ENCODE data around the gene PPT2. TPM values are rescaled to one million over a fixed set of nuclear protein-coding genes. Genes with fewer than 3 reads are reported as not detected.

The PPT2 gene
- total and polyA plus RNA-seq, 2 donors (not counting 1 experiment from before 2014, with no cell fraction given) = 13.7 to 37.3 TPM

DNA sequence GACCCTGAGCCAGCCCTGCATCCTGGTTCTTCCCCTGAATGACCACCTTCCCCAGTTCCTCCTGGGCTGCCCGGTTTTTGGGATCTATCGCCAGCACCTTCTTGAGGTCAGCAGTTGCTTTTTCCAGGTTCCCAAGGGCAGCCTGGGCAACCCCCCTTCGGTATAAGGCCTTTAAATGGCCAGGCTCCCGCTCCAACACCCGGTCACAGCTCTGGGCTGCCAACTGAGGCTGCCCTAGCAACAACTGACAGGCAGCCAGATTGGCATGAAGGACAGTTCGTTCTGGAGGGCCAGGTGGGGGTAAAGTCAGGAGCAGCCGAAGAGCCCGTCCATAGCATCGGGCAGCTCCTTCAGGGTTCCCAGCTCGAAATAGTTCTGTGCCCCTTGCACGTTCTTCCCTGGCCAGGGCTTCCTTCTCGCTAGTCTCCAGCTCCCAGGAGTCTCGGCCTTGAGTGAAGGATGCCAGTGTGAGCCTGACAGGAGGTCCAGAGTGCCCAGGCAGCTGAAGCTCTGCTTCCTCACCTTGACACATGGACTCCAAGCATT is 25.1 kb upstream of the PPT2 start:
- peak overlapping the region; percentile 99 for H3K4me2 ChIP-seq (ENCODE audit: extremely low read depth, insufficient read depth, low read length)
- peaks cover 8% of the 10 kb centered on the region for H3K4me1 ChIP-seq (ENCODE audit: control insufficient read depth, extremely low read depth, insufficient read depth, low read length)
- no peak overlapping the region for H3K9ac ChIP-seq (ENCODE audit: insufficient read depth, low read length)
- no peak overlapping the region for H2AFZ ChIP-seq (ENCODE audit: low read length)
- peak overlapping the region; percentile 87 for H3K27ac ChIP-seq (ENCODE audit: insufficient read depth, low read length)
- H4K20me1 ChIP-seq (ENCODE audit: control insufficient read depth, extremely low read depth, insufficient read depth, low read length) = no peaks in the 10 kb centered on the region
- peaks cover 14% of the 10 kb centered on the region for H3K79me2 ChIP-seq (ENCODE audit: control insufficient read depth, insufficient read depth, low read length)
- peaks cover 5% of the 10 kb centered on the region for H3K36me3 ChIP-seq (ENCODE audit: control insufficient read depth, insufficient read depth, low read length)
- no peaks in the 10 kb centered on the region for H3K9me3 ChIP-seq (ENCODE audit: control insufficient read depth, insufficient read depth, low read depth, low read length)
- peak overlapping the region in 2 of 4 experiments; percentile 69 to 75 for H3K4me3 ChIP-seq (replicated peaks in 1 of 4; ENCODE audit: control extremely low read depth in 1 of 4, insufficient read depth in 1 of 4, low read depth in 3 of 4, low read length in 4 of 4)
- TF ChIP-seq, protein P1, sequence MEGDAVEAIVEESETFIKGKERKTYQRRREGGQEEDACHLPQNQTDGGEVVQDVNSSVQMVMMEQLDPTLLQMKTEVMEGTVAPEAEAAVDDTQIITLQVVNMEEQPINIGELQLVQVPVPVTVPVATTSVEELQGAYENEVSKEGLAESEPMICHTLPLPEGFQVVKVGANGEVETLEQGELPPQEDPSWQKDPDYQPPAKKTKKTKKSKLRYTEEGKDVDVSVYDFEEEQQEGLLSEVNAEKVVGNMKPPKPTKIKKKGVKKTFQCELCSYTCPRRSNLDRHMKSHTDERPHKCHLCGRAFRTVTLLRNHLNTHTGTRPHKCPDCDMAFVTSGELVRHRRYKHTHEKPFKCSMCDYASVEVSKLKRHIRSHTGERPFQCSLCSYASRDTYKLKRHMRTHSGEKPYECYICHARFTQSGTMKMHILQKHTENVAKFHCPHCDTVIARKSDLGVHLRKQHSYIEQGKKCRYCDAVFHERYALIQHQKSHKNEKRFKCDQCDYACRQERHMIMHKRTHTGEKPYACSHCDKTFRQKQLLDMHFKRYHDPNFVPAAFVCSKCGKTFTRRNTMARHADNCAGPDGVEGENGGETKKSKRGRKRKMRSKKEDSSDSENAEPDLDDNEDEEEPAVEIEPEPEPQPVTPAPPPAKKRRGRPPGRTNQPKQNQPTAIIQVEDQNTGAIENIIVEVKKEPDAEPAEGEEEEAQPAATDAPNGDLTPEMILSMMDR (conservative IDR thresholded peaks at IDR 0.05 in 1 of 2, IDR thresholded peaks at IDR 0.05 in 1 of 2; ENCODE audit: low read depth in 1 of 2, low read length in 2 of 2) = no peak
- no peak for TF ChIP-seq EZH2 (IDR thresholded peaks at IDR 0.05; ENCODE audit: low read length, missing control alignments)
- no peaks in the 10 kb centered on the region for H3K27me3 ChIP-seq (ENCODE audit: control insufficient read depth, insufficient read depth, low read length)
- DNase-seq (ENCODE audit: low read depth in 2 of 2) = no peak

- Histone ChIP-seq H3K36me3 (ENCODE audit: control insufficient read depth, insufficient read depth, low read length) (peaks cover 2% of the 10 kb centered on the region), H3K27me3 (ENCODE audit: control insufficient read depth, insufficient read depth, low read length) (no peaks in the 10 kb centered on the region), H4K20me1 (ENCODE audit: control insufficient read depth, extremely low read depth, insufficient read depth, low read length) (no peaks in the 10 kb centered on the region), H2AFZ (ENCODE audit: low read length) (peak overlapping the region; percentile 80), H3K79me2 (ENCODE audit: control insufficient read depth, insufficient read depth, low read length) (peaks cover 14% of the 10 kb centered on the region), H3K4me1 (ENCODE audit: control insufficient read depth, extremely low read depth, insufficient read depth, low read length) (peaks cover 8% of the 10 kb centered on the region), H3K9ac (ENCODE audit: insufficient read depth, low read length) (peak overlapping the region; percentile 70), H3K9me3 (ENCODE audit: control insufficient read depth, insufficient read depth, low read depth, low read length) (no peaks in the 10 kb centered on the region), H3K27ac (ENCODE audit: insufficient read depth, low read length) (peak overlapping the region; percentile 87), H3K4me3 (replicated peaks in 1 of 4; ENCODE audit: control extremely low read depth in 1 of 4, insufficient read depth in 1 of 4, low read depth in 3 of 4, low read length in 4 of 4) (peak overlapping the region; percentile 69 to 77 (median 76)), H3K4me2 (ENCODE audit: extremely low read depth, insufficient read depth, low read length) (peak overlapping the region; percentile 99)
- no peak for TF ChIP-seq EZH2 (IDR thresholded peaks at IDR 0.05; ENCODE audit: low read length, missing control alignments)
- TF ChIP-seq, protein P1 (conservative IDR thresholded peaks at IDR 0.05 in 1 of 2, IDR thresholded peaks at IDR 0.05 in 1 of 2; ENCODE audit: low read depth in 1 of 2, low read length in 2 of 2) = no peak
- DNase-seq (ENCODE audit: low read depth in 2 of 2) = no peak
Observed at GRCh38 chr6:32129297-32130088, 24.4 kb upstream of the PPT2 start.

DNA sequence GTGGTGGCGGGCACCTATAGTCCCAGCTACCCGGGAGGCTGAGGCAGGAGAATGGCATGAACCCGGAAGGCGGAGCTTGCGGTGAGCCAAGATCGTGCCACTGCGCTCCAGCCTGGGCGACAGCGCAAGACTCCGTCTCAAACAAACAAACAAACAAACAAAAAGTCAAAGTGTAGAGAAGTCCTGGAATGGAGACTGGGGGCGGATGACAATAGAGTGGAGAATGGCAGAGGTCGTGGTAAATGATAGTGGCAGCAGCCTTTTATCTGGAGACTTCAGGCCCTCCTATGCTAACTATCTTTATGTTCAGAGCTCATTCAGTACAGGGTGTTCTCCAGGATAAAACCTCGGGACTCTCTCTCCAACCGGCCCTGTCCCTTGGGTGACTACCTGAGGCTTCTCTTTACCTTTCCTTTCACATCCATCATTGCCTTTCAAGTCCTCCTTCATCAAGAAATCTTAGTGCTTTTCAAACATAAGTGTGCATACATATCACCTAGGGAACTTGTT is 22.4 kb upstream of the PPT2 start:
- H3K4me3 ChIP-seq (replicated peaks in 1 of 4; ENCODE audit: control extremely low read depth in 1 of 4, insufficient read depth in 1 of 4, low read depth in 3 of 4, low read length in 4 of 4) = no peak overlapping the region
- no peak overlapping the region for H3K9ac ChIP-seq (ENCODE audit: insufficient read depth, low read length)
- H3K79me2 ChIP-seq (ENCODE audit: control insufficient read depth, insufficient read depth, low read length) = peaks cover 14% of the 10 kb centered on the region
- H3K27me3 ChIP-seq (ENCODE audit: control insufficient read depth, insufficient read depth, low read length) = no peaks in the 10 kb centered on the region
- no peak for TF ChIP-seq EZH2 (IDR thresholded peaks at IDR 0.05; ENCODE audit: low read length, missing control alignments)
- TF ChIP-seq, protein P1 (conservative IDR thresholded peaks at IDR 0.05 in 1 of 2, IDR thresholded peaks at IDR 0.05 in 1 of 2; ENCODE audit: low read depth in 1 of 2, low read length in 2 of 2) = no peak
- H3K27ac ChIP-seq (ENCODE audit: insufficient read depth, low read length) = no peak overlapping the region
- no peaks in the 10 kb centered on the region for H3K36me3 ChIP-seq (ENCODE audit: control insufficient read depth, insufficient read depth, low read length)
- no peaks in the 10 kb centered on the region for H4K20me1 ChIP-seq (ENCODE audit: control insufficient read depth, extremely low read depth, insufficient read depth, low read length)
- no peak for DNase-seq (ENCODE audit: low read depth in 2 of 2)
- peaks cover 8% of the 10 kb centered on the region for H3K4me1 ChIP-seq (ENCODE audit: control insufficient read depth, extremely low read depth, insufficient read depth, low read length)
- H2AFZ ChIP-seq (ENCODE audit: low read length) = no peak overlapping the region
- H3K9me3 ChIP-seq (ENCODE audit: control insufficient read depth, insufficient read depth, low read depth, low read length) = no peaks in the 10 kb centered on the region
- no peak overlapping the region for H3K4me2 ChIP-seq (ENCODE audit: extremely low read depth, insufficient read depth, low read length)

Measured in fibroblast of lung (primary cell).